HG03045 (cell line): ENCODE data around the gene KCNF1.

Experiments used
- ATAC-seq: cut with Tn5 transposase; IDR thresholded peaks from one replicate; pipeline ENCODE4 v1.9.1; 2021; ENCODE audit warnings: mild to moderate bottlenecking, moderate library complexity; ENCODE audit not compliant: unreplicated experiment

KCNF1 gene

DNA sequence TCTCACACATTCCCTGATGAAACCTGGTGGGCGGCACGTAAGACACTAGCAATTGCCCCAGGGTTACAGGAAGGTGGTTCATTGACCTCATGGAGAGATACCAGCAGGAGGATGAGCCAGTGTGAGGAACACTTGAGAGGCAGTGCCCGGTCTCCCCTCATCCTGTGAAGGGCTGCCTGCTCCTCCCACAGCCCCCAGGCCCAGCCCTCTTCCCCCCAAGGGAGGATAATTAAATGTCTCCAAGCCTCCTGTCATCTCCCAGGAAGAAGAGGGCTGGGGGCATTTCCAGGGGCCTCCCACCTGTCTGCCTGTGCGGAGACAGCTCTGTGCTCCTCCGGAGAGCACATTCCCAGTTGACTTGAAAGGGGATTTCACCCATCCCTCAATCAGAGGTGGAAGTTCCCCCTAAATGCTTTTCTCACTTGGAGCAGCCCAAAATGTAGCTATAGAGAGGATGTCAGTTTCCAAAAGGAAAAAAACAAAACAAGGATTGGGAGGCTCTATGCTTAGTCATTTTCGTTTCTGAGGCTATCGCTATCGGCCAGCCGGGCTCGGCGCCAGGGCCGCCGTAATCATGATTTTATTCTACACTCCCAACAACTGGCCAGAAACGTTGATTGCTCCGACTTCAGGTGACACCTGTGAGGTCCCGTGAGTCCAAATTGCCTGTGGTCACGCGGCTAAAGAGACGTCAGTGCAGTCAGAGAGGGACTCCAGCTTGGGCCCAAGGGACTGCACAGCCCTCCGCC, 7.1 kb downstream of the KCNF1 start:
- no peak for ATAC-seq

DNA sequence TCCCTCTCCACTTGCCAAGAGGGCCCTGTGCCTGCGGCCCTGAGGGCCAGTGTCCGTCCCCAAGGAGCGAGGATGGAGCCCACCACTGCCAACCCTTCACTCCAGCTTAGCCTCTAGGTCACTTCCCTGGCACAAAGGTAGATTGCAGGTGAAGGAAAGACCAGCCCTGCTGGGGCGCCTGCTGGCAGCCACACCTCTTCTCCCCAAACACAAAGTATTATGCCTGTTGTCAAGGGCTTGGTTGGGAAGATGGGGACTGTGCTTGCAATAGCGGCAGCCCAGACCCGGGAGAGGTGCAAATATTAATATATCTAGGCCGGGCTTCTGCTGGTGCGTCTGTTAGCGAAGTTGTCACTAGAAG, 7.7 kb downstream of the KCNF1 start:
- ATAC-seq, result no peak

DNA sequence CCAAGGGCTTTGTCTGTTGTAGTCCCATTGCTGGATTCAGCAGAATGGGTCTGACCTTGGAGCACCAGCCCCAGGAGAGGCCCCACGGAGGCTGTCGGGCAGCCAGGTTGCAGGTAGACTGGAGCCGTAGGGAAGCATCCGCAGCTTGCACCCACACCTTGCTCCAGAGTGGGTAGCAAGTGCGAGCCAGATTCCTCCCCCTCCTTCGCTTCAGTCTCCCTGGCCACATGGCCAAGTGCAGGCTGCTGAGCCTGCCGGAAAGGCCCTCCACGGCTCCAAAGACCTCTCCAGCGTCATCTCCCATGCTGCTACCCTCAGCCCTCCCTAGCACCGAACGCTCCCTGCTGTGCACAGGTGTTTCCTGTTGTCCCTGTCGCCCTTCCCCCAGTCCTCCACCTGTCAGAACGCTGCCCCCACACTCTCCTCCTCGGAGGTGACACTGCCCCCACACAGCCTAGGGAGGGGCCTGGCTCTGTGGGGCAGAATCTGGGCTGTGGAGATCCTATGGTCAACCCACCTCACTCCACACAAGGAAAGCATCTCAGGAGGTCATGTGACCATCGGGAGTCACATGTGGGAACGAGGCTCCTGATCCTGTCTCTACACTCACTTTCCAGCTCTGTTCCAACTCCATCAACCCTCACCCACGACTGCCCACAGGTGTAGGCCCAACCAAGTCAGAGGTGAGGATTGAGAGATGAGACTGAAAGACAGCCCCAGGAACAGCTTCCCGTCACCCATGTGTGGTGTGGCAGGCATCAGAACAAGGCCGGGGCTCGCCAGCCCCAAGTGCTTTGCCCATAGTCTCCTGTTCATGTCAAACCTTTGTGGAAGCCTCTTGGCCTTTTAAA, 8.3 kb downstream of the KCNF1 start:
- ATAC-seq, result no peak

DNA sequence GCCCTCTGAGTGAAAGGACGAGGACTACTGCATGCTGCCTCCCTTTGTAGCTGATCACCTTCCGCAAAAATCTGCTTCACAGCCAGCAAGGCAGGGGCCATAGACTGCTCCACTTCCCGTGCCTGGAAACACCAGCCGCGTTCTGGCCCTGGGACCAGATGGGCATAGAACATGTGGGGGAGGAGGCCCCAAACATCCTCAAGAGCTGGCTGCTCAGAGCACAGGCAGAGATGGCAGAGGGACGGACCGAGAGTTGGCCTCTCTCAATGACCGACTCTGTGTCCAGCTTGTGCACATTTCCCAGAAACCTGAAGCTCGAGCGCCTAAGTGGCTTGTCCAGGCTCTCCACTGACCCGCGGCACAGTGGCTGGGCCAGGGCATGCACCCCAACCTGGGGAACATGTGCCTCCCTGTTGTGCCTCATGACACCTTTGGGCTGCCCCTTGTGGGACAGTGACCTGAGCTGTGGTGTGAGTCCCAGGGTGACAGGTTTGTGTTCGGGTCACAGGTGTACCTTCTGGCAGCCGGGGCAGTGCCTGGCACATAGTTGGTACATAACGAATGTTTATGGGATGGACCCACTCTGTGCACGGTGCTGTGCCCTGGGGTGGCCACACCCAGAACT, 9.1 kb downstream of the KCNF1 start:
- ATAC-seq, result no peak

DNA sequence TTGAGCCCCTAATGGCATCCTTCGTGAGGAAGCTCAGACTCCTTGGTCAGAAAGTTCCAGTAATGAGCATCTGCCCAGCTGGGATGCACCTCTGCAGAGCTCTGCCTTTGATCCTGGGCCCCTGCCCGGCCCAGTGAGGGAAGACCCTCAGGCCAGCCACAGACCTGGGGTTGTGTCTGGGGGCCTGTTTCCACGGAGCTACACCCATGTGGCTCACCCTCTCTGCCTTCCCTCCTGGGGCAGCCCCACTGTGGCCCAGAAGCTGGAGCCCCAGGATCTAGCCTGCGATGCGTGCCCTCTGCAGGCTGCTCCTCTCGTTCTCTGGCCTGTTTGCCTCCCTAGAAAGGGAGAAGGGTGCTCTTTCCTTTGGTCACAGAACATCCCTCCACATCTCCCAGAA, 9.8 kb downstream of the KCNF1 start:
- no peak for ATAC-seq

DNA sequence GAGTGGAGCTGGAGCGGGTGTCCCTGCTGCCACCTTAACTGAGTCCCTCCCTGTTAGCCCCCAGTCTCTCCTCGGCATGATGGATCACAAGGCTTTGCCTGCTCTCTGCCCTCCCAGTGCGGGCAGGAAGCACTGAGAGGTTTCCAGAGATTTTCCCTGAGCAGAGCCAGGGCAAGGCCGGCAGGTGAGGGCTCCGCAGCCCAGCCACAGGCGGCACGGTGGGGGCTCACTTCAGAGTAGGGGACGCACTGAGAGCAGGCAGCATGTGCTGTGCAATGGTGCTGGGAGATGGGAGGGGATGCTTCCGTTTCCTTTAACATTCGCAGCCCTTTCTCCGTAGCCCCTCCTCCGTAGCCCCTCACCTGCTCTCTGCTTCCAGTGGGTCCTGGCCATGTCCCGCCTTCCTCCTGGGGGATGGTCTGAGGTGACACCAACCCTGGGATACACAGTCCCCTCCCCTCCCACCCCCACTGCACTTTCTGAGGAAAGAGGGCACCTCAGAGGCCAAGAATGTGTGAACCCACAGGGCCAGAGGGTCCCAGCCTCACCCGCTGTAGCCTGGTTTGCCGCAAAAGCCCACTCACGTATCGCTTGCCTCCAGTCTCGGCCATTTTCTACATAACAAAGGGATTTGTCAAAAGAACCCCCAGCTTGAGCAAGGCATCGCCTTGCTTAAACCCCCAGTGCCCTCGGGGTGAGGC, 10.7 kb downstream of the KCNF1 start:
- no peak for ATAC-seq

DNA sequence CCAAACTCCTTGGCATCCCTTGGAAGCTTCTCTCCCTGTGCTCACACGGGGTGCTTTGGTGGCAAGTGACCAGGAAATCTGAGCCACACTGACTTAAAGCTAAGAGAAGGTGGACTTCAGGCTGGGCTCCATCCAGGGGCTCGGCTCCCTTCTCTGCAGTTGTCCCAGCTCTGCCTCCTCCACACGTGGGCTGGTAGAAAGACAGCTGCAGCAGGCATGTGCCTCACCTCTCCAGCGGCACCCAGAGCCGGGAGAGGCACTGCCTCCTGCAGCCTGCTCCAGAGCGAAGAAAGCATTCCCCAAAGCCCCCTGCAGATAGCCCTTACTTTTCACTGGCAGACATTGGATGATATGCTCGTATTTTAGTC, 11.3 kb downstream of the KCNF1 start:
- no peak for ATAC-seq

DNA sequence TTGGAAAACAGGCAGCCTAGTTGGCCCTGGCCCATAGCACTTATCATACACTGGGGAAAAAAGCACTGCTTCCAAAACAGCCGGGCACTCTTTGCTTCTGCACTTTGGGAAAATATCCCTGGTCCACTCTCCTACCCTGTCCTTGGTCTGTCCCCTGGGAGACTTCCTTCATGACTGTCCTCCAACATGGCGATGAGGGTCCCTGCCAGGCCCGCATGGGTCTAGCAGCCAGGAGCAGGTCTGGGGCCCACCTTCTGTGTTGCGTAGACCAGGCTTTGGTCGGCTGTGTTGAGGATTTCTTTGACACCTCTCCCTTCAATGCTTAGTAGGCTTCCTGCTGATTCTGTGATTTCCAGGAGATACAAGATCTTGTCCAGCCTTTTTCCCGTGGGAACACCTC, 12.2 kb downstream of the KCNF1 start:
- no peak for ATAC-seq

DNA sequence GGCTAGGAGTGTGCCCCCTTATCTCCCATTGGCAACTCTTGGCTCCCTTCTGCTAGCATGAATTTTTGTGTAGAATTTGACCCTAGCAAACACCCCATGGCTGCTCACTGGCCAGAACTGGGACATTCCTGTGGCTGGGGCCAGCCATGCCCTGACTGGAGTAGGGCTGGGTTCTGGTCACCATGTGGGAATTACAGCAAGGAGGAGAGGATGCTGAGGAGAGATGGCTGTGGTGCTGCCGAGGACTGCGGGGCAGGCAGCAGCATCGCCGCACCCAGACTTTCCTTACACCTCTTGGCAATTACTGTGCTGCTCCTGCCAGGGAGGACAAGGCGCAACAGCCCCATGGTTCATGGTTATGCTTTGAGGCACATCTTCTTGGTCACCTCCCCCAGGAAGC, 12.7 kb downstream of the KCNF1 start:
- ATAC-seq, result no peak

DNA sequence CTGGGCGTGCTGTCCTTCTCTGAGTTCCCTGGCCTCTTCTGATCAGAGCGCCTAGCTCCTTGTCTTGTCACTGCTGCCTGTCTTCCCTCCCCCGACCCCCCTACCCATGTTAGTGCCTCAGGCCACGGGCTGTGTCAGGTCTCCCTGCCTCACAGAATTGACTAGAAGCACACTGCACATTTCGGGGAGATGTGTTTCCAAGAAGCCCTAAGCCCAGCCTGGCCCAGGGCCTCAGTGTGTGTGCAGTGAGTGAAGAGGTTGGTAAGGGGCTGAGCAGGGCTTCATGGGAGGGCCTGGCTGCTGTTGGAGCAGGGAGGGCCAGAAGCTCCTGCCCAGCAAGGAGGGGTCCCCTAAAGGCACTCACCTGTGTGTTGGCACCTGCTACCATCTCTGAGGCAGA, 13.1 kb downstream of the KCNF1 start:
- no peak for ATAC-seq

DNA sequence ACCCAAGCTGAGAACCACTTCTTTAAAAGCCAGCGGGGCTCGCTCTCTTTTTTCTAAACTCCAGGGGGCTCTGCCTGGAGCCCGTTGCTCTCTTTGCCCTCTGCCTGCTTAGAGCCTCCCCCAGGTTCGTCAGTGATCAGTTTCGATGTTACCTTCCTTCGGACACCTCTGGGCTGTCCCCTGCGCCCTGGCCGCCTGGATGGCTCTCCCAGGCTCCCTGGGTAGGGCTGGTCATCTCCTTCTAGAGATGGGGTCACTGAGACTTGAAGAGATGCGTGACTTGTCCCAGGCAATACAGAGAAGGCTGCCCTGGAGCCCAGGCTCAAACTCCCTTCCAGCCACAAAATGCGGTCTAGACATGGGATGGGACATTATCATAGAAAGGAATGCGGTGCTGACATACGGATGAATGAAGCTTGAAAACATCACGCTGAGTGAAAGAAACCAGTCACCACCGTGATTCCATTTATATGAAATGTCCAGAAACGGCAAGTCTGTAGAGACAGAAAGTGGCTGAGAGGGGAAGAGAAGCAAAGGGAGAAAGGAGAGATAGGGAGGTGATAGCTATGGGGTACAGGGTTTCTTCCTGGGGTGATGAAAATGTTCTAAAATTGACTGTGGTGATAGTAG, 14.6 kb downstream of the KCNF1 start:
- ATAC-seq, result no peak

DNA sequence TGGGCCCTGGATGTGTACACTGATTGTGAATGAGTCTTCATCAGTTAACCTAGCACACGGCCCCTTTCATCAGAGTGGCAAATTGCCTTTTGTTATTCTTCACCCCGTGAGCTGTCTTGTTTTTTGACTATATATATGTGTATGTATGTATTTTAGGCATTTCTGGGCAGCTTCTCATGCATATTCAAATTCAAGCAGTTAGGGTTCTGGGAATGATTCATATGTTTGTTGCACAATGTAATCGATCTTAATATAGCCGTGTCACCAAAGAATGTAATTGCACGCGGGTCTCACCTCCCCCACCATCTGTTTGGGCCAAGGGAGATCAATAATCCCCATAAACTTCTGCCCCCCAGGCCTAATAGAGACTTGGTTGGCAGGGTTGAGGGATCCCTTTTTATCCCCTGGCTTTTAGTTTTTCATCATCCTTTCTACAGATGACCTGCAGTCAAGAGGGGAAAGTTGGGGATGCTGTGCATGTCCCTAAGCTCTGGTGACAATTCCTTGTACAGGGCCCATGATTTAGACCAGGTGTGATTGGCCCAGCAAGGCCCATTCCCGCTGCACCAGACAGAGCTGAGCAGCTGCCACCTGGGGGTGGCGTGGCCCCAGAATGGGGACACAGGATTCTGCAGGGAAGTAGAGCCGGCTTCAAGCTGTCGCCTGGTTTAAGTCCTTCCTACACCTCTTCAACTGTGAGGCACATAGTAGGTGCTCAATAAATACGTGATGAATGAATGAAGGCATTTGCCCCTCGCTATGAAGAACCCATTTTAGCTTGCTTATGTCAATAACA, 19.2 kb downstream of the KCNF1 start:
- ATAC-seq, result no peak

DNA sequence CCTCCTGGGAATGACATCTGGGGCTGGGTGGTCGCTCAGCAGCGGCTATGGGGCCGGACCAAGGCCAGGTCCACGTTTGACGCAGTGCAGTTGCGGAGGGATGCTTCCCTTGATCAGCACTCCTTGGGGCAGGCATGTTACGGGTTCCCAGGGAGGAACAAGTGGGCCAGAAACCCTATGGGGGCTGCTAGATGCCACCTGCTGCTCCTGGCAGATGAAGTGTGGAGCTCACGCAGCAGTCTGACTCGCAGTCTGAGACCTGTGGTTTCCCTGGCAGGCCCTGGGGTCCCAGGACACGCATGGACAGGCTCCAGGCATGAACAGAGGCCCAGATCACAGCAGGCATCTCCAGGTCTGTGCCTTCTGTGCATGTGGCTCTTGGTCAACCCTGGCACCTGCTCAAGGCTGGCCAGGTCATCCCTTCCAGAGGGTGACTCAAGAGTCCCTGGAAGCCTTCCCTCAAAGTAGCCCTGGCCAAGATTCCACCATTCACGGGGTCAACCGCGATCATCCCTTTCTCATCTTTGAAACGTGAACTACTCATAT, 20.0 kb downstream of the KCNF1 start:
- no peak for ATAC-seq

DNA sequence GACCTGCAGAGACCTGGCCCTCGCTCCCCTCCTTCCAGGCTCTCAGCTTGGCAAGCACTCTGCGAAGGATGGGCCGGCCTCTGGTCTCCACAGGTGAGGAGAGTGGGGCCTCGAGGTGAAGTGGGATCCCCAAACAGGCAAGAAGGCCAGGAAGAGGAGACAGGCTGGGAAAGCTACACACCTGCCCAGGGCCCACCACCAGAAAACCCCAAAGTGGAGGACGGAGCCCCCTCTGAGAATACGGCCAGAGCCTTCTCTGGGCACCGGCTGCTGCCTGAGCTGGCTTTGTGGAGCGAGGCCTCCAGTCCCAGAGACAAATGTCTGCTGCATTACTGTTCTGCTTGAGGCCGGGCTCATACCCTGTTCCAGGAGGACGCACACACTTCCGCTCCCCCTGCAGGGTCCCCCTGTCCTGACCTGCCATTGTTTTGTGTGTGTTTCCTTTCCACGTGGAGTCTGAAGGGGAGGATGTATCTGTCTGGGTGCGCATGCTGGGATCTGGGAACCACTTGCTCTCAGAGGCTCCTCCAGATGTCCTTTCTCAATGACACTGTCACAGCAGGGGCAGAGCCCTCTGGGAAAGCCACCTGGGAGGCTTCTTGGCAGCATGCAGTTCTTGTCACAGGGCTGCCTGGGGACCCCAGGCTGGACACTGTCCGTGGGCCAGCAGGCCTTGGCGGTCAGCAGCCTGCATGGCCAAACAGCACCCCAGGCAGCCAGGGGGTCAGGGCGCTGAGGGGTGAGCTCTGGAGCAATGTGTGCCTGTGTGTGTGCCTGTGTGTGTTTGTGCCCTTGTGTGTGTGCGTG, 20.8 kb downstream of the KCNF1 start:
- ATAC-seq, result no peak

DNA sequence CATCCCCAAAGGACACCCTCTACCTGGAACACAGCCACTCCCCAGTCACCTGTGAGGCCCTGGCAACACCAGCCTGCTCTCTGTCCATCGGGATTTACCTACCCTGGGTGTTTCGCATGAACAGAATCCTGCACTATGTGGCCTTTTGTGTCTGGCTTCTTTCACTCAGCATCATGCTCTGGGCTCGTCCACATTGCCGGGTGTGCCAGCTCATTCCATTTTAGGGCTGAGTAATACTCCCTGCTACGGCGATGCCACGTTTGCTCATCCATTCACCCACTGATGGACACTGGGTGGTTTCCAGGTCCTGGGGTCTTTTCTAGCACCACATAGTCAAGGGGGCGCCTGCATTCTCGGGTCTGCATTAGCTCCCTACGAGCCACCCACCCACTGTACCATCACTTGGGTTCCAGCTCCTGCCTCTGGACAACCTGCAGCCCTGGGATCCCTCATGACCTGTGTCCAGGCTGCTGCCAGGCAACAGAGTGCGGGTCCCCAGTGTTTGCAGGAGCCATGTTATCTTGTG, 22.0 kb downstream of the KCNF1 start:
- ATAC-seq, result no peak

DNA sequence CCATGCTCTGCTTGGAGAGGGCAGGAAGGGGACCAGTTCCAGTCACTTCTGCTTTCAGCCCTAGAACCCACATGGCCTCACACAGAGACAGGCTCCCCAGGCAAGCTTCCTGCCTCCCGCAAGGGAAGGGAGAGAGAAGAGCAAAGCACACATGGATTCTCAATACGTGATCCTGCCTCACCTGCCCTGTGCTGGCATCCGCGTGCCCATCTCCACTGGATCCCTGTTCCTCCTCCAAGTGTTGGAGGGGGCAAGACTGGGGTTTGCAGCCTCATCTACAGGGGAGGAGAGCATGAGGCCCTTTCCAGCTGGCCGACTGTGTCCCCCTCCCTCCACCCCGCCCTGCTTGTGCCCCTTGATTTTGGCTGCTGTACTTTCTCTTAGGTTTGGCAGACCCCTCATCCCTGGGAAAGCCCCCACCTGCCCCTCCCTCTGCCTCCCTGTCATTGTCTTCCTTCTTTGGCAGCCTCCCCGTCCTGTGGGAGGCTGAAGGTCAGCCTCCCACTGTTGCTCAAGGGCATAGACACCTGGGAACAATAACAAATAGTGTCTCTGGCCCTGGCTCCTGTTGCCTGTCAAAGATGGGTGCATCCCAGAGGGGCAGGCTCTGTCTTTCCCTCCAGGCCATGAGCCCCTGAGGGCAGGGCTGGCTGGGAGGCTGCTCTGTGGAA, 22.7 kb downstream of the KCNF1 start:
- ATAC-seq, result no peak

DNA sequence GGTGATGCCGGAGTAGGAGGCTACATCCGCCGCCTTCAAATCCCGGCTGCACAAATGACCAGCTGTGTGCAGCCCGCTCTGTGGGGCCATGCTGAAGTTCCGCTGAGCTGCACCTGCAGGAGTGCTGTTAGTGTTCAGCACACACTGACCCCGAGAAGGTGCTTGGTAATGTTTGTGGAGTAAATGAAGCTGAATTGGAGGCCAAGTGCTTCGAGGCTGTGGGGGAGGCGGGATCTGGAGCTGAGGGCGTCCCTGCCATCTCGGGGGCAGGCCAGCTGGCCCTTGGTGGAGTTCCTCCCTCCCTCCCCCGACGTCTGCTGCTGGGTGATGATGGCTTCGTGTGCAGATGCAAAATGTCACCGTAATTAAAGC, 23.2 kb downstream of the KCNF1 start:
- no peak for ATAC-seq

DNA sequence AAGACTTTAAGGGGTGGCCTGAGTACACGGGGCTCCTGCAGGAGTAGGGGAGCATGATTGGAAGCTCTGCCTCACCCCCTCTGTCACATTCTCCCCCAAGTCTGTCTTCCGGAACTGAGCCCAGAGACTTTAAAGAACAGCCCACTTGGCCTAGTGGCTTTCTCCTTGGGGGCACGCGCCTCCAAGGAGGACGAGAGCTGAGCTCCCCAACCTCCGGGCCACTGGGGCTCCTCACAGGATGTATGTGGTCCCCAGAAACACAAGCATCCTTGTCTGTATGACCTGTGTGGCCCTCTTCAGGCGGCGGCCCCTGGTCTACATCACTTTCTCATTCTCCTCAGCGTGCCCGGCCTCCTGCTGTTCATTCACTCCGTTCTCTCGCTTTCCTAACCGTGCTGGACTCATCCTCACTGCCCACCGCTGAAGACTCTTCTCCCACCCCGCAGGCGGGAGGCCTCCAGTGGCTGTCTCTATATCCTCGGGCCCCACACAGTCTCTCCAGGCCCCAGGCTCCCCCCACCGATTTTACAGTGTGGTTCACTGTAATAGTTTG, 23.7 kb downstream of the KCNF1 start:
- ATAC-seq, result no peak
